Measurements from ENCODE around the gene TMEM54. TPM values are rescaled to one million over a fixed set of nuclear protein-coding genes. Genes with fewer than 3 reads are reported as not detected.

TMEM54 gene, protein sequence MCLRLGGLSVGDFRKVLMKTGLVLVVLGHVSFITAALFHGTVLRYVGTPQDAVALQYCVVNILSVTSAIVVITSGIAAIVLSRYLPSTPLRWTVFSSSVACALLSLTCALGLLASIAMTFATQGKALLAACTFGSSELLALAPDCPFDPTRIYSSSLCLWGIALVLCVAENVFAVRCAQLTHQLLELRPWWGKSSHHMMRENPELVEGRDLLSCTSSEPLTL
- total RNA-seq (2014; rRNA removed; shearing (Covaris generic)) = 49.9 and 60.8 TPM in 2 replicates

DNA sequence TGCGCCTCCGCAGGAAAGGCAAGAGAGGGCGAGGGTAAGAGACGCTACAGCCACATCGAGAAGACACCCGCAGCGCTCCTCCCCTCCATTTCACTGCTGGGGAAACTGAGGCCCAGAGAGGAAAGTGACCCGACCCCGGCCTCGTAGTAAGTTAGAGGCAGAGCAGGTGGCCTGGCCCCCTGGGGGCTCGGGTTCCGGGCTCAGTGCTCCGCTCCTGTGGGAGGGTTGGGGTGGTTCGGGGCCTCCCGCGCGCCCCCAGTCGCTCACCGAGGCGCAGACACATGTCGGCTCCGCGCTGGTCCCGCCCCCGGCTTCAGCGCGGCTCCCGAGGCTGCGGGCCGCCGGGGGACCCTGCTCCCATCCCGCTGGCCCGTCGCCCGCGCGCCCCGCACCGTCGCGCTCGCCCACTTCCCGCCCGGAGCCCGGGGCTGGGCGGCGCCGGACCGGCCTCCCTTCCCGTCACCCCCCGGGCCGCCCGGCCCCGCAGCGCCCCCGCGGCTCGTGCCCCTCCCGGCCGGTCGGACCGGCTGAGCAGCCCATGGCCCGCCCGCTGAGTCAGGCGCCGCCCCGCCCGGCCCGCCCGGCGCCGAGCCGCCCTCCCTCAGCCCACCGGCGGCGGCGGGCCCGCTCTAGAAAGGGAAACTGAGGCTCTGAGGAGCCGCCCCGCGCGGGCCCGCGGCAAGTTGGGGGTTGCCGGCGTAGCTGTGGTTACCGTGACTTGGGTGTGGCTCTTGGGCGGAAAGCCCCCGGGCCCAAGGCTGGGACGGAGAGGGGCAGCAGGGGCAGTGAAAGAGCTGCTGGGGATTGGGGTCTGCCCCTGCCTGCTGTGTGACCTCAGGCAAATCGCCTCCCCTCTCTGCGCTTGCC is at the start of gene TMEM54:
Gene TMEM54 (minus strand): TSS at position 434 of the 867 bp plus-strand sequence. CDS start 151 bp downstream, at position 283.

DNA sequence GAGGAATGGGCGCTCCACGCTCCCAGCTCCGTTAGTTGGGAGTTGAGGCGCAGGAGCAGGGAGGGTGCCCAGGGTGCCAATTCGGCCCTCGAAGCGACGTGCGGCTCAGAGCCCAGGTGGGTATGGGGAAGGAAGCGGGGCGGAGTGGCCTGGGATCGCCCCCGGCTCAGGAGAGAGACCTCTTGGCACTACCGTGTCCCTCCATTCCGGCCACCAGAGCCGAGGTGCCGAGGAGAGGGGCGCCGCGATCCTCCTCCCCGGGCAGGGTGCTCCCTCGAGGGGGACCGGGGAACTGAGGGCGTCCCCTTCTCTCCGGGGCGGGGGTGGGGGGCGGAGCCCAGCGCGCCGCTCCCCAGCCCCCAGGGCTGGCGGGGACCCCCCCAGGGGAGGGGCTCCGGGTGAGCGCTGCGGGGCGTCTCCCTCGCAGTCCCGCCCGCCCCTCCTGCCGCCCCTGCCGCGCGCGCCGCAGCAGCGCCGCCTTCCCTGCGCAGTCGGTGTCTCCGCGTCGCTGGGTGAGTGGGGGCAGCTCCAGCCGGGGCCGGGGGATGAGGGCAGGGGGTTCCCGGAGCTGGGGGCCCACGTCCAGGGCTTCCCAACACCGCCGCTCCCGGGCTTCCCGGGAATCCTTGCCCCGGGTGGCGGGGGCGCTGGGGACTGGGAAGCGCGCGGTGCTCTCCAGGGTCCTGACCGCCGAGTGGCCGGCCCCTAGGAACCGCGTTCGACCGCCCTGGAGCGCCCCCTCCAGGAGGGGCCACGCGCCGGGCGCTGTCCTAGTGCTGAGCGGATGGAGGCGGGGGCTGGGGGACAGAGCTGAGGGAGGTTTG is 15.0 kb downstream of the TMEM54 start, which contains the start of gene HPCA:
Gene HPCA (plus strand): TSS at position 488 of the 824 bp plus-strand sequence. CDS start 2,408 bp downstream, outside the sequence.

DNA sequence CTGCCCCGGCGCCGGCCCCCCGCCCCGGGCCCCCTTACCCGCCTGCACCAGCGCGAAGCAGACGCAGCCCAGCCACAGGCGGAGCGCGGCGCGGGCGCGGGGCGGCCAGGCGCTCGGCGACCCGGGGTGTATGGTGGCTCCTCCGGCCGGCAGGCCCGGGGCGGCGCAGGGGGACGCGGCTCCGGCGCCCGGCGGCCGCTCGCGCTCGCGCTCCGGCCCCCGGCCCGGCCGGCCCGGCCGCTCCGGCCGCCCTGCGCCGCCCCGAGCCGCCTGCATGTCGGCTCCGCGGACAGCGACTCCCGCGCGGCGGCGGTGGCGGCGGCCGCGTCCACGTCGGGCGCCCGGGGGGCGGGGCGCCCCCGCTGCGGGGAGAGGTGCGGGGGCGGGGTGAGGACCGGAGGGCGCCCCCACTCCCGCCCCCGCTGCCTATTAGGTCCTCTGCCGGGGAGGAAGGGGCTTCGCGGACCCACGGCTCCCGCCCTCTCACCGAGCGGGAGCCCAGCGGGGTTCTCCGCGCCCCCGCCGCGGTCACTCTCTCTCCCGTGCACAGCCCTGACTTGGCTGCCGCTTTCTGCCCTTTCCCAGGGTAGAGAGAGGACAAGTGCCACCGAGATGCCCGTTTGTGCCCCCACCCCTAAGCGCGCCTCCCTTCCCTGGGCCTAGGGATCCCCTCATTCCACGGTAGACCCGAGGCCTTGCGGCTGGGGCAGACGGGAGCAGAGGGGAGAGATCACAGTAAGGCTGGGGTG is 30.4 kb downstream of the TMEM54 start, which contains the start of gene FNDC5:
Gene FNDC5 (minus strand): TSS at position 298 of the 749 bp plus-strand sequence.

Other genes starting within 250 kb of the TMEM54 start
- 8.9 and 12.4 TPM in 2 replicates for gene SYNC, start 198.6 kb downstream of the TMEM54 start, total RNA-seq (2014; rRNA removed; shearing (Covaris generic))
- gene YARS1, start 84.0 kb downstream of the TMEM54 start, total RNA-seq (2014; rRNA removed; shearing (Covaris generic)) = 378 and 407 TPM in 2 replicates
- gene S100PBP, start 83.7 kb downstream of the TMEM54 start, total RNA-seq (2014; rRNA removed; shearing (Covaris generic)) = 28.6 and 31.6 TPM in 2 replicates
- 0.23 TPM in 1 of 2 replicates, not detected in the other for gene FNDC5, start 30.5 kb downstream of the TMEM54 start, total RNA-seq (2014; rRNA removed; shearing (Covaris generic))
- gene HPCA, start 14.9 kb downstream of the TMEM54 start, total RNA-seq (2014; rRNA removed; shearing (Covaris generic)) = not detected in 2 replicates
- 21.9 TPM in 2 replicates for gene RNF19B, start 63.4 kb upstream of the TMEM54 start, total RNA-seq (2014; rRNA removed; shearing (Covaris generic))
- 266 and 301 TPM in 2 replicates for gene AK2, start 135.5 kb upstream of the TMEM54 start, total RNA-seq (2014; rRNA removed; shearing (Covaris generic))
- 10.0 and 14.5 TPM in 2 replicates for gene AZIN2, start 179.8 kb upstream of the TMEM54 start, total RNA-seq (2014; rRNA removed; shearing (Covaris generic))